Islet precursor cell (in vitro differentiated cells): Measurements from ENCODE around the gene PAX2.

Experiments
- DNase-seq: peaks from one replicate; pipeline ENCODE4 v3.0.0-alpha.2; 2018

The PAX2 gene

GRCh38 chr10:100825325-100825875 lies 80.0 kb downstream of the PAX2 start:
- DNase-seq, result peak; percentile 40

GRCh38 chr10:100826031-100826651 lies 80.8 kb downstream of the PAX2 start:
- peak; percentile 45 for DNase-seq

DNA sequence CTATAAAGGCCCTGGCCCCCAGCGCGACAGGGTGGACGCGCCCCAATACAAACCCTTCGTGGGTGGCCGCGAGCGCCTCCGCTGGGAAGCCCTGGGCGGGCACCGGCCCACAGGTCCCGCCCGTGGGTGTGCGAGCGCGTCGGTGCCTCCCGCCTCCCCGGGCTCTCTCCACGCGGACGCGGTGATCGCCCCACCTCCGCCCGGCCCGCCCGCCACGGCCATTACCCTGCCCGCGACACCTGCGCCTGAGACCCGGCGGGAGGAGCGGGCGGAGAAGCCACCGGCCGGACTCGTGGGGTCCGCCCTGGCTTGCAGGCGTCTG lies 81.2 kb downstream of the PAX2 start:
- no peak for DNase-seq

- peak; percentile 79 for DNase-seq
These were observed 81.8 kb downstream of the PAX2 start for GRCh38 chr10:100826983-100827818.

DNA sequence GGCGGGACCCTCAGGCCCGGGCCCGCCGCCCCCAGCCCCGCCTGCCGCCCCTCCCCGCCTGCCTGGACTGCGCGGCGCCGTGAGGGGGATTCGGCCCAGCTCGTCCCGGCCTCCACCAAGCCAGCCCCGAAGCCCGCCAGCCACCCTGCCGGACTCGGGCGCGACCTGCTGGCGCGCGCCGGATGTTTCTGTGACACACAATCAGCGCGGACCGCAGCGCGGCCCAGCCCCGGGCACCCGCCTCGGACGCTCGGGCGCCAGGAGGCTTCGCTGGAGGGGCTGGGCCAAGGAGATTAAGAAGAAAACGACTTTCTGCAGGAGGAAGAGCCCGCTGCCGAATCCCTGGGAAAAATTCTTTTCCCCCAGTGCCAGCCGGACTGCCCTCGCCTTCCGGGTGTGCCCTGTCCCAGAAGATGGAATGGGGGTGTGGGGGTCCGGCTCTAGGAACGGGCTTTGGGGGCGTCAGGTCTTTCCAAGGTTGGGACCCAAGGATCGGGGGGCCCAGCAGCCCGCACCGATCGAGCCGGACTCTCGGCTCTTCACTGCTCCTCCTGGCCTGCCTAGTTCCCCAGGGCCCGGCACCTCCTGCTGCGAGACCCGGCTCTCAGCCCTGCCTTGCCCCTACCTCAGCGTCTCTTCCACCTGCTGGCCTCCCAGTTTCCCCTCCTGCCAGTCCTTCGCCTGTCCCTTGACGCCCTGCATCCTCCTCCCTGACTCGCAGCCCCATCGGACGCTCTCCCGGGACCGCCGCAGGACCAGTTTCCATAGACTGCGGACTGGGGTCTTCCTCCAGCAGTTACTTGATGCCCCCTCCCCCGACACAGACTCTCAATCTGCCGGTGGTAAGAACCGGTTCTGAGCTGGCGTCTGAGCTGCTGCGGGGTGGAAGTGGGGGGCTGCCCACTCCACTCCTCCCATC lies 82.7 kb downstream of the PAX2 start:
- peak; percentile 86 for DNase-seq

- peak; percentile 64 for DNase-seq
These were observed 83.3 kb downstream of the PAX2 start for GRCh38 chr10:100828738-100829096.

DNA sequence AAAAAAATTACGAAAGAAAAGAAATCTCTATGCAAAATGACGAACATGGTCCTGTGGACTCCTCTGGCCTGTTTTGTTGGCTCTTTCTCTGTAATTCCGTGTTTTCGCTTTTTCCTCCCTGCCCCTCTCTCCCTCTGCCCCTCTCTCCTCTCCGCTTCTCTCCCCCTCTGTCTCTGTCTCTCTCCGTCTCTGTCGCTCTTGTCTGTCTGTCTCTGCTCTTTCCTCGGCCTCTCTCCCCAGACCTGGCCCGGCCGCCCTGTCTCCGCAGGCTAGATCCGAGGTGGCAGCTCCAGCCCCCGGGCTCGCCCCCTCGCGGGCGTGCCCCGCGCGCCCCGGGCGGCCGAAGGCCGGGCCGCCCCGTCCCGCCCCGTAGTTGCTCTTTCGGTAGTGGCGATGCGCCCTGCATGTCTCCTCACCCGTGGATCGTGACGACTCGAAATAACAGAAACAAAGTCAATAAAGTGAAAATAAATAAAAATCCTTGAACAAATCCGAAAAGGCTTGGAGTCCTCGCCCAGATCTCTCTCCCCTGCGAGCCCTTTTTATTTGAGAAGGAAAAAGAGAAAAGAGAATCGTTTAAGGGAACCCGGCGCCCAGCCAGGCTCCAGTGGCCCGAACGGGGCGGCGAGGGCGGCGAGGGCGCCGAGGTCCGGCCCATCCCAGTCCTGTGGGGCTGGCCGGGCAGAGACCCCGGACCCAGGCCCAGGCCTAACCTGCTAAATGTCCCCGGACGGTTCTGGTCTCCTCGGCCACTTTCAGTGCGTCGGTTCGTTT lies 83.9 kb downstream of the PAX2 start:
- DNase-seq, result peak; percentile 61

DNA sequence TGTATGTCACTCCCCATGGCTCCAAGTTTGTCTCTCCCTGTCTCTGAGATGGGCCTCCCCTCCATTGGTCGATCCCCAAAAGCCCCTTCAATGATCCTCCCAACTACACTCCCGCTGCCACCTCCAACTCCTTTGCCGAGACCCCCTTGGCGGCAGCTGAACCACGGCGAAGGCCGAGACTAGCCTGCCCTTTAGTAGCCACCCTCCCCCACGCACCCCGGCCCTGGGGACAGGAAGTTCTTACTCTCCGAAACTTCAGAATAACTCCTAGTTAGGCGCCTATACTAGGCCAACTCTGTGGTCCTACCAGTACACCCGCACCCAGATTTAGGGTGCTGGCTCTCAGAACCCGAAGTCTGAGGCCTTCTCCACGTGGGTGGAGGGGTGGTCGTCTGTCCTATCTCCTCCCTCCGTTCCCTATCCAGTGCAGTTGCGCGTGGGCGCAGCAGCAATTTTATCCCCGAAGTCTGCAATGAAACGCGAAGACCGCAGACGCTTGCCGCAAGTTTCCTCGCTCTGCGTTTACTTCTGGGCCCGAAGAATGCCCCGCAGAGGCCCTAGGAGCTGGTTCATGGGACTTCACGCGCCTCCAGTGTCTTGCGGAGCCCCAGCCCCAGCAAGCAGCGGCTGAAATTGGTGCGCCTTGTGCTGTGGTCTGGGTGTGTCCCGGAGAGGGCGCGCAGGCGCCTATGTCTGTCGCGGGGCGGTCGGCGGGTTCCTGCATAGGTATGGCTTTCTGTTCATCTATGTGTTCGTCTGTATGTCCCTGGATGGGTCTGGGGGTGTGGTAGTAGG lies 84.7 kb downstream of the PAX2 start:
- peak; percentile 64 for DNase-seq

DNA sequence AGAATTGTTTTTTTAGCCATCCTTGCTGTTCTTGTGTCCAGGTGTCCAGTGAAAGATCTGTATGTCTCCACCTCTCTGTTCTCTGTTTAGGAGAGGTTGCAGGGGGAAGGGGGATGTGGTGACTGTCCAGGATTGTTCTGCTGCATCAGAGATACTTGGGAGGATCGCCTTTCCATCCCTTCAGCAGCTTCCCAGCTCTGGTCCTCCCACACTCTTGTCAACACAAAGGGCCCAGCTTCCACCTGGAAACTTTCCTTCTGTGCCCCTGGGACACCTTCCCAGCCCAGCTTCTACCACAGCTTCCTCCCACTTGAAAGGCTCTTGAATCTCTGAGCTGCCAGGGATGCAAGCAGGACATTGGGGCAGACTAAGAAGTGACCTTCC lies 85.3 kb downstream of the PAX2 start:
- DNase-seq, result no peak

DNA sequence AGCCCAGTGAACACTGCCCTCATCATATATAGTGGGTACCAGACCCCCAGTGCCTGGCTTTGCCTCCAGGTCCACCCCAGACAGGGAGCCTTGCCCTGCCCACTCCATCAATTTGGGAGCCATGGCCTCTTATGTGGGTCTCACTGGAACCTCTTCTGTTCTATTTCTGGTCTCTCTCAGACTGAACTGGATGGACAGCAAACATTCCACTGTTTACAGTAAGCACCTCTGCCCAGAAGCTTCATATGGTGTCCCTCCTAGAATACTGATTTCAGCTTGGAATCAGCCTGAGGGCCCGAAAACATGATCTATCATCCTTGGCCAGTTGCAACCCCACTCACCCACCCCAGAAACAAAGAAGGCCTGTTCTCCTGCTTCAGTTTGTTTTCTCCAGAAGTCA lies 86.4 kb downstream of the PAX2 start:
- peak; percentile 42 for DNase-seq

- DNase-seq, result no peak
These were observed 90.4 kb downstream of the PAX2 start for GRCh38 chr10:100835810-100836209.

DNA sequence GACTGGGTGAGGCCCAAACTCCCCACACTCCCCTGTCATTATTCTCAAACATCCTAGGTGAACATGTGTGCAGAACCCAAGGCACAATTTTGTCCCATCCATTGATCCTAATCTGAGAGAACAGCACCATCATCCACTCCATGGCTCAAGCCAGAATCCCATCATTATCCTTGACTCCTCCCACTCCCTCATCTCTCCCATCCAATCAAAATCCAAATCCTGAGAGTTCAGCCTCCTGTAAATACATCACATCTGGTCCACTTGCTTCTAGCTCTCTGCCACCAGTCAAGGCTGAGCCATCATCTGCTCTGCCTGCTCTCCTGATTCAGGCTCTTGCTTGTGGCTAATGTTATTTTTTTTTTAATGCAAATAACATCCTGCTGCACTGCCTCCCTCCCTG lies 91.5 kb downstream of the PAX2 start:
- no peak for DNase-seq

- DNase-seq, result no peak
These were observed 91.9 kb downstream of the PAX2 start for GRCh38 chr10:100837300-100837699.

DNA sequence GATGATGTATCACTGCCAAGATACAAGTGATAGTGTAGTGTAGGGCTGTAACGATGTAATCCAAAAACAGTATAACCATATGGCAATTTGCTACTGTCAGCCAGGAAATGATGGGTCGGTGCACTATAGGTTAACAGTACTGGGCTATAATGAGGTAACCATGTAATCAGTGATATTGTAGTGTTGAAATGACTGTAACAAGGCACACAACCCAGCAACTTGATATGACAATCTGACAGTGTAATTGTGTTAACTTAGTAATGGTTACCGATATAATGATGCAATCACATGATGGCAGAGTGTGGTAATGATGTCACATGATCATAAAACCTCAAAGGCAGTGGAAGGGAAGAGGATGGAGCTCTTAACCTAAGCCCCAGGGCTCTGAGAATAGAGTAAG lies 93.6 kb downstream of the PAX2 start:
- DNase-seq, result no peak

DNA sequence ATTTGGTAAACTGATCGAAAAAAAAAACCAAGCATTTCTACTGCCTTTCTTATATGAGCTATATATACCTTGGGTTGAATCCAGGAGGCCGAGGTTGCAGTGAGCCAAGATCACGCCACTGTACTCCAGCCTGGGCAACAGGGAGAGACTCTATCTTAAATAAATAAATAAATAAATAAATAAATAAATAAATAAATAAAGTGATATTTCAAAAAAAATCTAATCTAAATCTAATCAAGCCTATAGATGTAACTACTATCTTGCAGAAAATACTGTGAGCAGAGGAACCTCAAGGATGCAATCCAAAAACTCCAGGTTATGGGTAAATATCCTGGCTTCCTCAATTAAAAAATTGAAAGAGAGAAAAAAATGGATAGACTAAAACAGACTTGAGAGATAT lies 96.1 kb downstream of the PAX2 start:
- no peak for DNase-seq

DNA sequence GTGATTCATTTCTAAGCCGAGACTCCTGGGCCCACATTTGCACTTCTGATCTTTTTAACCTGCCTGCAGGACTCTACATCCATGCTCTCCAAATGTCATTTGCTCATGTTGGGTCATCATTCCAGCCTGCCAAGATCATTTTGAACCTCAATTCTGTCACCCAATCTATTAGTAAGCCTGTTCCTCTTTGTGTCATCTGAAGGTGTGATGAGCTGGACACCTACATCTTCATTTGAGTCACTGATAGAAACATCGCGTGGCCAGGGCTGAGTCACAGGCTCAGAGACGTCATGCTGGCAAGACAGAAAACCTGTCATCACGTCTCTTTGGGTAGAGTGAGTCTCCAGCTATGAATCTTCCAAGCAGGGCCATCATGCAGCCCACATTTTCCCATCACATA lies 102.1 kb downstream of the PAX2 start:
- DNase-seq, result no peak

GRCh38 chr10:100848770-100849169 lies 103.4 kb downstream of the PAX2 start:
- no peak for DNase-seq

DNA sequence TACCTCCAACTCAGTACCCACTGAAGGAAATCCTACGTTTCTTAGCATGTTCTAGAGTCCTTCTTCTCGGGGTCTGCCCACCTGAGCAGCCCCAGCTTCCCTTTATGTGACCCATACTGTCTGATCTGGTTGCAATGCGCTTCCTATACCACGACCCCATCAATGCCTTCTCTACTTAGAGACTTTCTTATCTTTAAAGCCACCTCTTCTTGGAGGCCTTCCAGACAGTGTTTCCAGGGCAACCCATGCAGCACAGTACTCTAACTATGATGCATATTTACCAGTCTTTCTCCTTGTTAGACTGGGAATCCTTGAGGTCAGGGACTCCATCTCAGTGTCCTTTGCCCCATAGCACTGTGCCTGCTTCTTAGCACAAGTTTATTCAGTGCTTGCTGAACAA lies 112.9 kb downstream of the PAX2 start:
- no peak for DNase-seq

DNA sequence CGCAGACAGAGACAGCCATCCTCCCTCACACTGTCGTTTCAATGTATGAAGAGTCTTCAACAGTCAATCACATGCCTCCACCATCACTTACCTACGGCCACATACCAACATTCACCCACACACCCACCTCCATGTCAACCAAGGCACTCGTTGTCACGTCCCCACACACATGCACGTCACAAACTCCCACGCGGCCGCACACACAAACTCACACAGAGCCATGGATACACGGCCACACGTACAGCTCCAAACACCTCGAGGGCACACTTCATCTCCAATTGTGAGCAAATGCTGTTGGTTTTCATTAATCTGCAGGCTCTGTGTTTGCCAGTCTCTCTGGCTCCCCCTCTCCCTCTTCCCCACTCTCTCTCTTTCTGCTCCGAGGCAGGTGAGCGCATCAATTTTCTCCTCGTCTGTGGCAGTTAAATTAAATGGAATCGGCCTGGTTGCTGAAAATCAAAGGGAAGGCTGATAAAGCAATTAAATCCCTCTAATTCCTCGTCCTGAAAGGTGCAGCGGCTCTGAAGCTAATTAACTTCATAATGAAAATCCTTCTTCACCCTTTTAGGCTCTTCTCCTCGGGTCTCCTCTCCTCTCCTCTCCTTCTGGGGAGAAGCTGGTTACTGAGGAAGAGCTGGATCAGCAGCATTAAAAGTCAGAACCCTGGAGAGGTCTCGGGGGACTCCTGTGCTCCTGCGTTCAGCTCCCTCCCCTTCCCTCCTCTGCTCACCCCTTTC lies 113.5 kb downstream of the PAX2 start:
- no peak for DNase-seq

- DNase-seq, result no peak
These were observed 114.0 kb downstream of the PAX2 start for GRCh38 chr10:100859484-100859763.

GRCh38 chr10:100863433-100863832 lies 118.1 kb downstream of the PAX2 start:
- DNase-seq, result no peak
